ENCODE results near the gene CMIP. TPM values are rescaled to one million over a fixed set of nuclear protein-coding genes. Genes with fewer than 3 reads are reported as not detected.

The CMIP gene
- total RNA-seq, 1 experiment from 2014 or later = 53.6 TPM

GRCh38 chr16:81669473-81670350 is 225.1 kb downstream of the CMIP start:
- BruUV-seq (replicated peaks) = no TSS peak
- CTCF ChIA-PET = interaction anchor here (0.6 kb wide), 1 partner anchor 233 kb away, joined by 3 read pairs; no protein-coding TSS in a partner anchor
- no peak for DNase-seq (ENCODE audit: unreplicated experiment)
- intact Hi-C loops (cut with micrococcal nuclease) = no loop called here
- no peak for TF ChIP-seq CTCF (IDR thresholded peaks at IDR 0.05; ENCODE audit: unreplicated experiment)
- POLR2A ChIA-PET = no interaction called here
- peaks cover 35% of the 10 kb centered on the region for H3K36me3 Mint-ChIP-seq (ENCODE audit: insufficient read depth, unreplicated experiment)
- no peaks in the 10 kb centered on the region for H3K27me3 Mint-ChIP-seq (ENCODE audit: insufficient read depth, unreplicated experiment)
- H3K27ac Mint-ChIP-seq (ENCODE audit: low read depth, unreplicated experiment) = no peak overlapping the region
- no peaks in the 10 kb centered on the region for H3K9me3 Mint-ChIP-seq (ENCODE audit: unreplicated experiment)
- H3K4me1 Mint-ChIP-seq (ENCODE audit: insufficient read depth, unreplicated experiment) = no peaks in the 10 kb centered on the region
- H3K4me3 Mint-ChIP-seq (ENCODE audit: unreplicated experiment) = no peak overlapping the region

GRCh38 chr16:81671738-81672597 is 227.4 kb downstream of the CMIP start:
- Mint-ChIP-seq H3K36me3 (ENCODE audit: insufficient read depth, unreplicated experiment) (peaks cover 43% of the 10 kb centered on the region), H3K27me3 (ENCODE audit: insufficient read depth, unreplicated experiment) (no peaks in the 10 kb centered on the region), H3K4me1 (ENCODE audit: insufficient read depth, unreplicated experiment) (no peaks in the 10 kb centered on the region), H3K27ac (ENCODE audit: low read depth, unreplicated experiment) (no peak overlapping the region), H3K4me3 (ENCODE audit: unreplicated experiment) (no peak overlapping the region), H3K9me3 (ENCODE audit: unreplicated experiment) (no peaks in the 10 kb centered on the region)
- DNase-seq (ENCODE audit: unreplicated experiment) = no peak
- ChIA-PET CTCF (no interaction called here), POLR2A (no interaction called here)
- TF ChIP-seq CTCF (IDR thresholded peaks at IDR 0.05; ENCODE audit: unreplicated experiment) = no peak
- intact Hi-C loops (cut with micrococcal nuclease) = no loop called here
- BruUV-seq (replicated peaks) = no TSS peak

GRCh38 chr16:81673432-81673831 is 228.8 kb downstream of the CMIP start:
- no peaks in the 10 kb centered on the region for H3K4me1 Mint-ChIP-seq (ENCODE audit: insufficient read depth, unreplicated experiment)
- ChIA-PET POLR2A (no interaction called here), CTCF (interaction anchor here (0.8 kb wide), 1 partner anchor 269 kb away, joined by 3 read pairs; no protein-coding TSS in a partner anchor)
- intact Hi-C loops (cut with micrococcal nuclease) = no loop called here
- no peak for DNase-seq (ENCODE audit: unreplicated experiment)
- peaks cover 47% of the 10 kb centered on the region for H3K36me3 Mint-ChIP-seq (ENCODE audit: insufficient read depth, unreplicated experiment)
- no peaks in the 10 kb centered on the region for H3K9me3 Mint-ChIP-seq (ENCODE audit: unreplicated experiment)
- TF ChIP-seq CTCF (IDR thresholded peaks at IDR 0.05; ENCODE audit: unreplicated experiment) = no peak
- H3K4me3 Mint-ChIP-seq (ENCODE audit: unreplicated experiment) = no peak overlapping the region
- no peaks in the 10 kb centered on the region for H3K27me3 Mint-ChIP-seq (ENCODE audit: insufficient read depth, unreplicated experiment)
- H3K27ac Mint-ChIP-seq (ENCODE audit: low read depth, unreplicated experiment) = no peak overlapping the region
- BruUV-seq (replicated peaks) = no TSS peak

GRCh38 chr16:81675662-81676061 is 231.1 kb downstream of the CMIP start:
- Mint-ChIP-seq H3K27me3 (ENCODE audit: insufficient read depth, unreplicated experiment) (no peaks in the 10 kb centered on the region), H3K4me1 (ENCODE audit: insufficient read depth, unreplicated experiment) (no peaks in the 10 kb centered on the region), H3K4me3 (ENCODE audit: unreplicated experiment) (no peak overlapping the region), H3K36me3 (ENCODE audit: insufficient read depth, unreplicated experiment) (peaks cover 59% of the 10 kb centered on the region), H3K27ac (ENCODE audit: low read depth, unreplicated experiment) (no peak overlapping the region), H3K9me3 (ENCODE audit: unreplicated experiment) (no peaks in the 10 kb centered on the region)
- TF ChIP-seq CTCF (IDR thresholded peaks at IDR 0.05; ENCODE audit: unreplicated experiment) = no peak
- no TSS peak for BruUV-seq (replicated peaks)
- no peak for DNase-seq (ENCODE audit: unreplicated experiment)
- ChIA-PET POLR2A (no interaction called here), CTCF (no interaction called here)
- intact Hi-C loops (cut with micrococcal nuclease) = no loop called here
